Measurements from ENCODE around the gene NIF3L1. TPM values are rescaled to one million over a fixed set of nuclear protein-coding genes. Genes with fewer than 3 reads are reported as not detected.

Gene NIF3L1
- total and polyA plus RNA-seq, 2 of the 13 experiments (the other 11 are each of a cell fraction or from before 2014, with no cell fraction given), result 67.9 to 75.2 TPM

GRCh38 chr2:200944467-200945394 is 55.6 kb downstream of the NIF3L1 start (continued):
- TF ChIP-seq ZNF20 (CRISPR knock-in tag; IDR thresholded peaks at IDR 0.05) (no peak), LRRFIP1 (CRISPR knock-in tag; conservative IDR thresholded peaks at IDR 0.05) (no peak), SCMH1 (CRISPR knock-in tag; IDR thresholded peaks at IDR 0.05; ENCODE audit: borderline replicate concordance) (no peak), ZNF614 (CRISPR knock-in tag; IDR thresholded peaks at IDR 0.05; ENCODE audit: borderline replicate concordance) (peak; percentile 24; the same call in 1 of the 2 replicates), ZNF17 (CRISPR knock-in tag; IDR thresholded peaks at IDR 0.05) (no peak), EP300 (IDR thresholded peaks at IDR 0.05; ENCODE audit: low read depth in 2 of 2, low read length in 2 of 2) (0 out of 4 replicates have a peak, but pooled peaks of 1 of the 2 experiments have one; percentile 24), EP300 (CRISPR knock-in tag; IDR thresholded peaks at IDR 0.05; ENCODE audit: borderline replicate concordance) (peak; percentile 50; the same call in 1 of the 2 replicates), DPF2 (CRISPR knock-in tag; IDR thresholded peaks at IDR 0.05; ENCODE audit: borderline replicate concordance, low read depth) (no peak; the same call in 1 of the 2 replicates), DNMT3B (CRISPR knock-in tag; conservative IDR thresholded peaks at IDR 0.05) (0 out of 2 replicates have a peak, but pooled peaks have one; percentile 37), ARID4A (CRISPR knock-in tag; IDR thresholded peaks at IDR 0.05; ENCODE audit: borderline replicate concordance) (0 out of 2 replicates have a peak, but pooled peaks have one; percentile 6), DBP (CRISPR knock-in tag; IDR thresholded peaks at IDR 0.05; ENCODE audit: not compliant biosample characterization) (no peak), HOXA7 (CRISPR knock-in tag; IDR thresholded peaks at IDR 0.05) (no peak), GABPB1 (CRISPR knock-in tag; IDR thresholded peaks at IDR 0.05) (no peak), ZNF781 (CRISPR knock-in tag; IDR thresholded peaks at IDR 0.05; ENCODE audit: borderline replicate concordance, not compliant biosample characterization) (no peak), ZXDC (CRISPR knock-in tag; IDR thresholded peaks at IDR 0.05) (peak; percentile 78; the same call in 1 of the 2 replicates), REPIN1 (CRISPR knock-in tag; IDR thresholded peaks at IDR 0.05; ENCODE audit: borderline replicate concordance, low read depth) (no peak)
